CMK (cell line): ENCODE data around the gene ELP2.
"Not testable (repeated sequence)": the region's sequence is repeated elsewhere in the genome, so short reads cannot be mapped to it uniquely, and the experiment has no call there.

ENCODE experiments used
- DNase-seq: peaks from one replicate; pipeline ENCODE4 v3.0.0-alpha.2; 2010; ENCODE audit warnings: low read depth

ELP2 gene

DNA sequence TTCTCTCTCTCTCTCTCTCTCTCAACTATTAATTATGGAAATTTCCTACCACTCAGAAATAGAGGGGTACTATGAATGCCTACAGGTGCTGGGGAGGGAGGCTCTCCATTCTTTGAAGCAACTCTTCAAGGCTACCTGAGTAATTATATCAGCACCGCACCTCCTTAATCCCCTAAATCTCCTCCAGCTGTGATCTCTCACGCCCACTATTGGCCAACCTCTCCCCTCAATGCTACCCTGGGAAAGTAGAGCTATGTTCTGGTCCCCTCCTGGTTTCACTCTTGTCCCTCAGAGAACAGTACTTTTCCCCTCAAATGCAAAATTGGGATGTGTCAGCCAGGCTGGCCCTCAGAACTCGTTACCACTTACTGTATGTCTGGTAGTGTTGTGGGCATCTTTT is 59.2 kb downstream of the ELP2 start:
- no peak for DNase-seq

DNA sequence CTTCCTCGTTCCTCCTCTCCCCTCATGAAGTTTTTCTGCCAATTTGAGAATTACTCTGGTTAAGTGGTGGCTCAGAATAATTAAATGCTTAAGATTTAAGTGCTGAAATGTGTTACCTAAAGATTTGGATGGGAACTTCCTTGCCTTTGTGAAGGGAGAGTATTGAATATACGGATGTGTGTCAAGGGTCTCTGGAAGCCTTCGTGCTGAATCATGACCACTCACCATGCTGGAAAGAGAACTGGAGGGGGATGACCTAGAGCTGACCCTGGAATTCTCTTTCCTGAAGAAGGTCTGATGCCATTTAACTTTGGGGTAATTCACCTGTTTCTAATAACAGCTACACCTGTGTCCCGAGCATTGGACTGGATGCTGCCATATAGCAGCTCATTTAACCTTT is 59.8 kb downstream of the ELP2 start:
- no peak for DNase-seq

DNA sequence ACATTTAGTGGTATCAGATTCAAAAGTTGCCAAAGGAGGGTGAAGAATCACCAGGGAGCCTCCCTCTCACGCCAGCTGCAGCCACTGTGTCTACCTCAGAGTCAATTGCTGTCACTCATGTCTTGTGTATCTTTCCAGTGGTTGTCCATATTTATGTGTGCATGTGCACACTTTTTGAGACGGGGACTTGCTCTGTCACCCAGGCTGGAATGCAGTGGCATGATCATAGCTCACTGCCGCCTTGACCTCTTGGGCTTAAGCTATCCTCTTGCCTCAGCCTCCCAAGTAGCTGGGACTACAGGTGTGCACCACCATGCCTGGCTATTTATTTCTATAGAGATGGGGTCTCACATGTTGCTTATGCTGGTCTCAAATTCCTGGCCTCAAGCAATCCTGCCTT is 61.6 kb downstream of the ELP2 start:
- no peak for DNase-seq

DNA sequence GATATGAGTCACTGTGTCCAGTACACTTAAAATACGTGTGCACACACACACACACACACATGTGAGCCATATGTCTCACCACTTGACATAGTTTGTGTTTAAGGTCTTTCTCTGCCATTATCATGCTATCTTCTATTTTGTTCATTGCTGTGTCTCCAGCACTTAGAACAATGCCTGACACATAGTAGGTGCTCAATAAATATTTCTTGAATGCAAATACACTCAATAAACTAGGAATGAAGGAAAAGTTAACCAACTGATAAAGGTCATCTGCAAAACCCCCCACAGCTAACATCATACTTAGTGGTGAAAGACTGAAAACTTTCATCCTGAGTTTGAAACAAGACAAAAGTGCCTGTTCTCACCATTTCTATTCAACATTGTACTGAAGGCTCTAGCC is 62.0 kb downstream of the ELP2 start:
- DNase-seq: no peak

DNA sequence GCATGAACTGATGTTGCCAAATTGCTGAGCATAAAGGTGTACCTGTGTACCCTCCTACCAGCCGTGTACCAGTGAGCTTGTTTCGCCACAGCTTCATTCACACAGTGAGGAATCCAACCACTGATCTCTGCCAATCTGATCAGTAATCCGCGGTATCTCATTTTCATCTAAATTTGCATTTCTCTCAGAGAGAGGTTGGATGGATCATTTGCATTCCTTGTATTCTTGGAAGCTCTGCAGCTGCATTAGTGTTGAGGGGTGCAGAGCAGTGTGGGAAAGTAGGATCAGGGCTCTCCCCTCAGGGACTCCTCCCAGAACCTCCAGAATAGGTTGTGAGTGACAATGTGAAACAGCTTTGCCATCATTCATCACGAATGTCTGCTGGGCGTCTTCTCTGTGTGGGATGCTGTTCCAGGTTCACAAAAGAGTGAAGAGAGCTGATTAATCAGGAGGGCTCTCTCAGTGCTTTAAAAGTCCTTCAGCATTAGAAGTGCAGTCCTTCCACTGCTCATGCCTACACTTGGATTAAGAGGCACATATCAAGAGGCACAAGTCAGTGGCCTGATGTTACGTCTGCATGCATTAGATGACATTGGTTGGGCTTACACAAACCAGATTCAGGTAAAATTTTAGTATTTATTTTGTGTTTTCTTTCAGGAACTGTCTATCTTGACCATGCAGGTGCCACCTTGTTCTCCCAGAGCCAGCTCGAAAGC is 65.1 kb downstream of the ELP2 start:
- DNase-seq: no peak

DNA sequence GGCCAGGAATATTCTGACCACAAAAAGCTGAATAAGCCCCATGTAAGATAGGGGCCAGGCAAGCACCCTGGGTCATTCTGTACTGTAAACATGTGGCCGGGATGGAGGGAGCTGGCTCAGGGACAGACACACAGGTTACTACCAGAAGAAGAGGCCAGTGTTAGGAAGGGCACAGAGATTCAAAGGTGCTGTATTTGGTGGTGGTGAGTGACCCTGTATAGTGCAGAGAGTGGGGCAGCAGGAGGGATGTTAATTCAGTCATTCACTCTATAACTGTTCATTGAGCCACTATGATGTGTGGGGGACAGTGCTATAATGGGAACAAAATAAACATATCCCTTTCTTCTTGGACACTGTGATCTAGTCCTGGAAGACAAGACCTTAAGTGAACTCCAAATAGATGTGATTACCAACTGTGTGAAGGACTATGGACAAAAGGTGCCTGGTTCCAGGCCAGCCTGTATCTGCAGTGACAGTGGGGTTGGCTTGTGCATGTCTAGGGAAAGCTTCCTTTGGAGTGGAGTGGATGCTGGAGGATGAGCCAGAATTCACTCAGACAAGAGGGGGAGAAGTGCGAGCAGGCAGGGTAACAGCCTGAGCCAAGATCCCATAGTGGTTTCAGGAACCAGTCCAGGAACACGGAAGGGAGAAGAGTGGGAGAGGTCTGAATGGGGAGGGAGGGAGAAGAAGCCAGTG is 65.9 kb downstream of the ELP2 start:
- no peak for DNase-seq

DNA sequence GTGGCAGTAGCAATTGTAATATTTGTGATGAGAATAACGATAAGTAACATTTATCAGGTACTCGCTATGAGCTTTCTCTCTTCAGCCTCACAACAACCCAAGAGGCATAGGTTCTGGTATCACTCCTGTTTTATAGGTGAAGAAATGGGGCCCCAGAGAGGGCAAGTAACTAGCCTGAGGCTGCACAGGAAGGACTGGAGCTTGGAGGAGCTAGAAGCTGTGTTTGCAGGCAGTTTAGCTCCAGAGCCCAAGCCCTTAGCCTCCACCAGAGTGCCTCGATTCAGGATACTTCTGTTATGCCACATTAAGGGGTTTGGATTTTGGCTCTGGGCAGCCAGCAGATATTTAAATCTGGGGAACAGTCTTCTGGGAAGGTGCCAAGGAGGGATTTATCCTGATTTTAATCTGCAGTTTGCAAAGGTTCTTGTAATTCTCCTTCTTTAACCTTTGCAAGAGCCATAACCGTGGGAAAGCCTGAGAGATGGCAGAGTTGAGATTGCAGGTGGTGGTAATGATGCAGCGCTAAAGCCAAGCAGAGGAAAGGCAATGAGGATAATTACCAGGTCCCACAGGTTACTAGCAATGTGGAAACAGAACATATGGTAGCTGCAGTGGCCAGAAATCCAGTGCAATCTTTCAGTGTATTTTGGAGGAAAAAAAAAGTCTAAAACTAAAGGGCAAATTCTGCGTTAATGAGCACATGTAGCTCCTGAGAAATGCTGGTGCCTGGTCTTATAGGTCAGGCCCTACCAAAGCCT is 66.7 kb downstream of the ELP2 start:
- DNase-seq: no peak

DNA sequence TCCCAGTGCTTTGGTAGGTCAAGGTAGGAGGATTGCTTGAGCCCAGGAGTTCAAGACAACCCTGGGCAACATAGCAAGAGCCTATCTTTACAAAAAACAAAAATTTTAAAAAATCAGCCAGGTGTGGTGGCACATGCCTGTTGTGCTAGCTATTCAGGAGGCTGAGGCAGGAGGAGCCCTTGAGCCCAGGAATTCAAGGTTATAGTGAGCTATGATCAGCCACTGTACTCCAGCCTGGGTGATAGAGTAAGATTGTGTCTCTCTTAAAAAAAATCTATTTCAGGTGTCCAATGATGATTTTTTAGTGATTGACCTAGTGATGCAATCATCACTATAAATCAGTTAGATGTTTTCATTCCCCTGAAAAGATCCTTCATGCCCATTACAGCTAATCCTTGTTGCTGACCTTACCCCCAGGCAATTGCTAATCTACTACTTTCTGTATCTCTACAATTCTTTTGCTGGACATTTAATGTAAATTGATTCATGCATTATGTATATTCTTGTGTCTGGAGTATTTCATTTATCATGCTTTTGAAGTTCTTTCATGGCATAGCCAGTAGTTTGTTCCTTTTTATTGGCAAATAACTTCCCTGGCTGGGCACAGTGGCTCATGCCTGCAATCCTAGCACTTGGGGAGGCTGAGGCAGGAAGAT is 67.9 kb downstream of the ELP2 start:
- no peak for DNase-seq

DNA sequence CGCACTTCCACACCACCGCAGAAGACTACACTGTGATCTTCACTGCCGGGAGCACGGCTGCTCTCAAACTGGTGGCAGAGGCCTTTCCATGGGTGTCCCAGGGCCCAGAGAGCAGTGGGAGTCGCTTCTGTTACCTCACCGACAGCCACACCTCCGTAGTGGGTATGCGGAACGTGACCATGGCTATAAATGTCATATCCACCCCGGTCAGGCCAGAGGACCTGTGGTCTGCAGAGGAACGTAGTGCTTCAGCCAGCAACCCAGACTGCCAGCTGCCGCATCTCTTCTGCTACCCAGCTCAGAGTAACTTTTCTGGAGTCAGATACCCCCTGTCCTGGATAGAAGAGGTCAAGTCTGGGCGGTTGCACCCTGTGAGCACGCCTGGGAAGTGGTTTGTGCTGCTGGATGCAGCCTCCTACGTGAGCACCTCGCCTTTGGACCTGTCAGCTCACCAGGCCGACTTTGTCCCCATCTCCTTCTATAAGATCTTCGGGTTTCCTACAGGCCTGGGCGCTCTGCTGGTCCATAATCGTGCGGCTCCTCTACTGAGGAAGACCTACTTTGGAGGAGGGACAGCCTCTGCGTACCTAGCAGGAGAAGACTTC is 70.1 kb downstream of the ELP2 start:
- DNase-seq: no peak

DNA sequence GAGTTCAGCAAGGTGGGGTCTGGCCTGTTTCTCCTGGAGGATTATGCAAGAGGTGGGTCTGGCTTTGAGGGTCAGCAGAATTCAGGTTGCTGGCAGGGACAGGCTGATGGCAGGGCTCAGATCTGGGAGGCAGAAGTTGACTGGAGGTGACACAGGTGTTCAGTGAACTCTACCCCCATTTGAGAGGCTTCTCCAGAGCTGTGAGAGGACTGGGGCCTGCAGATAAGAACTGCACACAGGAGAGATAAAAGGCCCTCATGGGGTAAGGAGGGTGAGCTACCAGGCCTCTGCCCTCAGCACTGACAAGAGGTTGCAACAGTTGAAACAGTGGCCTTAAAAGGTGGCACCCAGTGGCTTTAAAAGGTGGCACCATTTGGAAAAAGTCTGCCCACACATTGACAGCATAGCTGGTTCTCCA is 70.7 kb downstream of the ELP2 start:
- DNase-seq: no peak

DNA sequence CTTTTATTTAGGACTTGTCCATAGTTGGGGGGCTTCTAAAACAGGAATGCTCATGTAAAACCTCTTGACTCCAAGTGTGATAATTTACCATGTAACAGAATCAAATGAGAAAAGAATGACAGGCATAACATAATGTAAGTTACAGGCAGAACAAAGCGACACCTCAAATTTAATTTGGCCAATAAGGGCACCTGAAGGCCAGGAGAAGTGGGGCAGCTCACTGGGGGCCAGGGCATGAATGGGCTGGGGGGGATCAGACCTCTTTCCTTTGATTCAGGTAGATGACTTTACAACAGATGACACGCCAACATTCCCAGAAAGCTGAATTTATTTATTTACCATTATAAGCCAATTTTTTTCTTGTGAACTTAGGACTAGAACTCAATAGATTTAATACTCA is 72.1 kb downstream of the ELP2 start:
- DNase-seq: no peak

DNA sequence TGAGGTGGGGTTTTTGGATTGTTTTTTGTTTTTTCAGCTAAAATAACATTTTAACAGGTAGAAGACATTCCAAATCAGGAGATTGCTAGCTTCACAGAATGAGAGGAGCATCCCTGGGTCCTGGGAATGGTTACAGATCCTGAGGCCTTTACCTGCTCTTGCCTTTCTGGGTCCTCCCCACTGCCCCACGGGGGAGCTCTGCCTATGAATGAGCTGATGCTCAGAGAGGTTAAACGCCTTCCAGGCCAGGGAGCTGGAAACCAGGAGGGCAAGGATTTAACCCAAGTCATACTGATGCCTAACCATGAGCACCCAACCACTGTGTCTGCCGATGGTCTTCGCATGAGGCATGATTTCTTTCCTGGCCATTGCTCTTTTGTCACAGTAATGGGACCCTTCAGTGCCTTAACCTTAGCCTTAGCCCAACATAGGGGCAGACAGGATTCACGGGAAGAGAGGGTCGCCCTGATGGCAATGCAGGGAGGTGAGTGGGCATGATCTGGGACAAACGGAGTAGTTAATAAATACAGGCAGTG is 73.7 kb downstream of the ELP2 start:
- DNase-seq: no peak

DNA sequence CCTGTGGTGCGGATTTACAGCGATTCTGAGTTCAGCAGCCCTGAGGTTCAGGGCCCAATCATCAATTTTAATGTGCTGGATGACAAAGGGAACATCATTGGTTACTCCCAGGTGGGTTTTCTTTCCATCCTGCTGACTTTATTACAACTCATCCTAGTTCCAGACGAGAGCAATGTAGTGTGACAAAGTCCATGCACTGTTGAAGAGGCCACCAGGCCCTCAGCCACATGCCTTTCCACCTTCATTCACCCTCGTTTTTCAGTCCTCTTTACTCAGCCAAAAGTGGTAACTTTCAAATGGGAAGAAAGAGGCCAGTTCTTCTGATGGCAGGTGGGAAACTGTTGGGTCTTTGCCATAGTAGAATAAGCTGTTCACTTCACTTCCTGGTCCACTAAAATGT is 75.5 kb downstream of the ELP2 start:
- no peak for DNase-seq

DNA sequence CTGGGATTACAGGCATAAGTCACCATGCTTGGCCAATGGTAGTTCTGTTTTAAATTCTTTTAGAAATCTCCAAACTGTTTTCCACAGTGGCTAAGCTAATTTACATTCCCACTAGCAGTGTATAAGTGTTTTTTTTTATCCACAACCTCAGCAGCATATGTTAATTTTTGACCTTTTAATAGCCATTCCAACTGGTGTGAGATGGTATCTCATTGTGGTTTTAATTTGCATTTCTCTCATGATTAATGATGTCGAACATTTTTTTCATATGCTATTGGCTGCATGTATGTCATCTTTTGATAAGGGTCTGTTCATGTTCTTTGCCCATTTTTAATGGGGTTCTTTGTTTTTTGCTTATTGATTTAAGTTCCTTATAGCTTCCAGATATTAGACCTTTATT is 77.6 kb downstream of the ELP2 start:
- DNase-seq: no peak

DNA sequence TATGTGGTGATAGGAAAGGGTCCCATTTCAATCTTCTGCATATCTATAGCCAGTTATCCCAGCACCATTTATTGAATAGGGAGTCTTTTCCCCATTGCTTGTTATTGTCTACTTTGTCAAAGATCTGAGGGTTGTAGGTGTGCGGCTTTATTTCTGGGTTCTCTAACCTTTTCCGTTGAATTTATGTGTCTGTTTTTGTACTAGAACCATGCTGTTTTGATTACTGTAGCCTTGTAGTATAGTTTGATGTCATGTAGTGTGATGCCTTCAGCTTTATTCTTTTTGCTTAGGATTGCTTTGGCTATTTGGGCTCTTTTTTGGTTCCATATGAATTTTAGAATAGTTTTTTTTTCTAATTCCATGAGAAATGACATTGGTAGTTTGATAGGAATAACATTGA is 78.3 kb downstream of the ELP2 start:
- not testable (repeated sequence) for DNase-seq

DNA sequence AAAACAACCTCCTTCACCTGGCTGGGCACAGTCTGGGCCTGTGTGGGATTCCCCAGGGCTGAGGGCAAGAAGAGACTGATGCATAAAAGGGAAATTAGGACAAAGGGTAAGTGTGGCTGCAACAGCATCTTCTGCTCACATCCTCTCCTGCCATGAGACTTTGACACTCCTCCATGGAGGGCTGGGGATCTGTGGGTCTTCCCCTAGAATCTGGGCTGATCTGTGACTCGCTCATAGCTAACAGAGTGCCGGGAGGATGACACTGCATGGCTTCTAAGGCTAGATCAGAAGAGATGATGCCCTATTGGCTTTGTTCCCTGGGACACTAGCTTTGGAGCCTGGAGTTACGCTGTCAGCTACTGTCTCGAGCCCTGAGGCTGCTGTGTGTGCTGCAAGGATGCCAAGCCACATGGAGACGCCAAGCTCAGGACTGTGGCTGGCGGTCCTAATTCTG is 81.9 kb downstream of the ELP2 start:
- DNase-seq: no peak

DNA sequence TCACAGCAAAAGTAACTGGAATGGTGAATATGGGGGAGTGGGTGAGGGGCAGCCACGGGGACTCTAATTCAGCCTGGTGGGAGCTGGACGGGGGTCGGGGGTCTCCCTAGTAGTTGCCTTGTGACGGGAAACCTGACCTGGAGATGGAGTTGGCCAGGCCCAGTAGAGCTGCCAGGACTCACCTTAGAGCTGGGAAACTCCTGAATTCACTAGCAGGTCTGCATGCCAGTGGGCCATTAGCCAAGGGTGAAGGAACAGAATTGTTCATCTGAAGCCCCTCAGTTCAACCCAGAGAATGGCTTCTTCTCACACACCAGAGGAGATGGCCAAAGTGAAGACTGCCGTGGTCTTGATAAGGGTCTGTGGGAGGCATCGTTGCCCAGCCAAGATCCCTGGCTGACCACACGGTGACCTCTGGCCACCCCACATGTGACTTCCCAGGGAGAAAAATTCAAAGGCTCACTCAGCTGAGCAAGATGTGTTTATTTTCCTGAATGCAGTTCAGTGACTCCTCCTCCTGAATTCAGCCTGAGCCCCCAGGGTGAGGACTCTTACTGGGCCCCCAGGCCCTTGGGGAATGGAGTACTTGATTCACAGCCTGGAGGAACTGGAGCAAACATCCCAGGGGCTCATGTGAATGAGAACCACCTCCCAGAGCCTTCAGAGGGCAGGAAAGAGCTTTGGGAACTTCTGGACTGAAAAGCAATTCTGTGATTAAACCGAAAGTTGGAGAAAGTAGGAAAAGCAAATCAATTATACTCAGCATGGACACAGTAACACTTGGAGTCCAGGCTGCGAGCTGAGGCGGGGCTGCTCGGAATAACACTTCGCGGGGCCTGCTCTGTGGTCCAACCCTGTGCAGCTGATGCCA is 82.8 kb downstream of the ELP2 start:
- DNase-seq: no peak

DNA sequence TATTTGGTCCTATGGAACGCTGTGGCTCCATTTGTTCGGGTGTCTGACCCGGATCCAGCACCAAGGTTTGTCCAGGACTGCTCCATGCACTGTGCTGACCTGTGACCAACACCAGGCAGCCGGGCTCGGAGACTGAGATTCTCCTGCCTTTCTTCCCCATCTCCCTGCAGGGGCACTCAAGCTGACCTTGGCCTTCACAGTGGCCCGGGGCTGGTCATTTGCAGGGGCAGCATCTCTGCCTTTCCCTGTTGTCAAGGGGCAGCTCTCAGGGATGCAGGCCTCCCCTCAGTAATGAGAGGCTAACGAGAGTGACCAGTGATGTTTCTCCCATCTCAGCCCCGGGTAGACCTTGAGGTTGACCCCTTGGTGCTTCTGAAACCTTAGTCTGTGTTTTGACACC is 85.1 kb downstream of the ELP2 start:
- no peak for DNase-seq

DNA sequence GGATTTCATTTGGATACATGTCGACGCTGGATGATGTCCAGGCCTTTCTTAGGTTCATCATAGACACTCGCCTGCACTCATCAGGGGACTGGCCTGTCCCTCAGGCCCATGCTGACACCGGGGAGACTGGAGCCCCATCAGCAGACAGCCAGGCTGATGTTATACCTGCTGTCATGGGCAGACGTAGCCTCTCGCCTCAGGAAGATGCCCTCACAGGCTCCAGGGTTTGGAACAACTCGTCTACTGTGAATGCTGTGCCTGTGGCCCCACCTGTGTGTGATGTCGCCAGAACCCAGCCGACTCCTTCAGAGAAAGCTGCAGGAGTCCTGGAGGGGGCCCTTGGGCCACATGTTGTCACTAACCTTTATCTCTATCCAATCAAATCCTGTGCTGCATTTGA is 85.9 kb downstream of the ELP2 start:
- no peak for DNase-seq

DNA sequence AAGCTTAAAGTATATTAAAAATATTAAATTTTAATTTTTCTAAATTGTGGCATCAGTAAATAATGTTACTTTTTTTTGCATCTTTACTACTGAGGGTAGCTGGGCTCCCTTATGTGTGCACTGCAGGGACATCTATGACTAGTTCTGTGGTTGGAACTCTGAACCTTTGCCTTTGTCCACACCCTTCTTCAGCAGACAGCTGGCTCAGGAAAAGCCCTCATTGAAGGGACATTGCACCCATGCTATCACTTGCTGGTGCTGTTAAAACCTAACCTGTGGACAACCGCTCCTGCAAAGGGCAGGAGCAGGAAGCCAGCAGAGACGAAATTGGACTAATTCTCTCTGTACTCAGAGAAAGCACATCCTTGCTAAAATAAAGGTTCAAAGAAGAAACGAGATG is 87.6 kb downstream of the ELP2 start:
- DNase-seq: no peak

DNA sequence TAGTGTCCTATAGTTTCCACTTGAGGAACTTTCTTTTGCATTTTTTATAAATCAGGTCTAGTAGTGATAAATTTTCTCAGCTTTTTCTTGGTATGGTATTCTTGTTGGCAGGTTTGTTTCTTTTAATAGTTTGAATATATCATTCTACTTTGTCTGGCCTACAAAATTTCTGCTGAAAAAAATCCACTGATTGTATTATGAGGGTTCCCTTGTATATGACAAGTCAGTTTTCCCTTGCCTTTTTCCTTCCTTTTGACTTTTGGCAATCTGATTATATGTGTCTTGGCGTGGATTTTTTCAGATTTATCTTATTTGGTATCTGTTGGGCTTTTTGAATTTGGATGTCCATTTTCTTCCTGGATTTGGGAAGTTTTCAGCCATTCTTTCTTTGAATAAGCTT is 99.5 kb downstream of the ELP2 start:
- DNase-seq: no peak
